Esophagus squamous epithelium (tissue), 4 donors: Measurements from ENCODE around the gene NPEPL1.

Experiments
- POLR2A ChIP-seq, 4 donors: fragments of 450-650 bp; IDR thresholded peaks; one replicate each; pipeline ENCODE4 v1.6.1; 2017; ENCODE audit warnings: antibody characterized with exemption in 4 of 4, mild to moderate bottlenecking in 4 of 4, moderate library complexity in 3 of 4
- TF ChIP-seq, protein P1 (sequence below), 6 experiments: fragments of 450-650 bp in 4 of 6; fragments of 200-600 bp in 2 of 6; sonication (generic) in 2 of 6; IDR thresholded peaks; one replicate each; pipeline ENCODE4 v1.5.1; 2016 to 2019; ENCODE audit warnings: antibody characterized with exemption in 6 of 6, mild to moderate bottlenecking in 4 of 6, moderate library complexity in 4 of 6

GRCh38 chr20:58651559-58651945, 41.0 kb upstream of the NPEPL1 start:
- TF ChIP-seq, protein P1, sequence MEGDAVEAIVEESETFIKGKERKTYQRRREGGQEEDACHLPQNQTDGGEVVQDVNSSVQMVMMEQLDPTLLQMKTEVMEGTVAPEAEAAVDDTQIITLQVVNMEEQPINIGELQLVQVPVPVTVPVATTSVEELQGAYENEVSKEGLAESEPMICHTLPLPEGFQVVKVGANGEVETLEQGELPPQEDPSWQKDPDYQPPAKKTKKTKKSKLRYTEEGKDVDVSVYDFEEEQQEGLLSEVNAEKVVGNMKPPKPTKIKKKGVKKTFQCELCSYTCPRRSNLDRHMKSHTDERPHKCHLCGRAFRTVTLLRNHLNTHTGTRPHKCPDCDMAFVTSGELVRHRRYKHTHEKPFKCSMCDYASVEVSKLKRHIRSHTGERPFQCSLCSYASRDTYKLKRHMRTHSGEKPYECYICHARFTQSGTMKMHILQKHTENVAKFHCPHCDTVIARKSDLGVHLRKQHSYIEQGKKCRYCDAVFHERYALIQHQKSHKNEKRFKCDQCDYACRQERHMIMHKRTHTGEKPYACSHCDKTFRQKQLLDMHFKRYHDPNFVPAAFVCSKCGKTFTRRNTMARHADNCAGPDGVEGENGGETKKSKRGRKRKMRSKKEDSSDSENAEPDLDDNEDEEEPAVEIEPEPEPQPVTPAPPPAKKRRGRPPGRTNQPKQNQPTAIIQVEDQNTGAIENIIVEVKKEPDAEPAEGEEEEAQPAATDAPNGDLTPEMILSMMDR (IDR thresholded peaks at IDR 0.05), result no peak
- no peak for TF ChIP-seq POLR2A (IDR thresholded peaks at IDR 0.05)
